HG03045 (cell line): ENCODE measurements around the gene MYOF.
A peak's percentile ranks its signal among the peaks of the same experiment; 100 is the strongest.

ENCODE experiments used
- ATAC-seq: cut with Tn5 transposase; IDR thresholded peaks from one replicate; pipeline ENCODE4 v1.9.1; 2021; ENCODE audit warnings: mild to moderate bottlenecking, moderate library complexity; ENCODE audit not compliant: unreplicated experiment

MYOF gene

GRCh38 chr10:93482145-93482834, at the start of gene MYOF:
TSS of gene MYOF (minus strand) at chr10:93482334. CDS start at chr10:93482194, 140 bp downstream.
- peak; percentile 70 for ATAC-seq

- ATAC-seq, result no peak
Measured at GRCh38 chr10:93518531-93518930, 36.4 kb upstream of the MYOF start.

GRCh38 chr10:93516006-93516380, 33.9 kb upstream of the MYOF start:
- no peak for ATAC-seq

- no peak for ATAC-seq
Measured at GRCh38 chr10:93515071-93516005, 33.2 kb upstream of the MYOF start.

- no peak for ATAC-seq
Measured at GRCh38 chr10:93514521-93514920, 32.4 kb upstream of the MYOF start.

GRCh38 chr10:93513091-93513490, 31.0 kb upstream of the MYOF start:
- no peak for ATAC-seq

- ATAC-seq, result no peak
Measured at GRCh38 chr10:93512565-93512964, 30.4 kb upstream of the MYOF start.

GRCh38 chr10:93509816-93510215, 27.7 kb upstream of the MYOF start:
- no peak for ATAC-seq

GRCh38 chr10:93505075-93505474, 22.9 kb upstream of the MYOF start:
- ATAC-seq, result no peak

- peak; percentile 63 for ATAC-seq
Measured at GRCh38 chr10:93503075-93503474, 20.9 kb upstream of the MYOF start.

GRCh38 chr10:93501650-93502049, 19.5 kb upstream of the MYOF start:
- ATAC-seq, result no peak

GRCh38 chr10:93498166-93498565, 16.0 kb upstream of the MYOF start:
- no peak for ATAC-seq

- ATAC-seq, result peak; percentile 99
Measured at GRCh38 chr10:93496322-93497041, 14.3 kb upstream of the MYOF start, which contains the start of gene CEP55. TSS of gene CEP55 (plus strand) at chr10:93496612. CDS start at chr10:93500052, 3,440 bp downstream.

- ATAC-seq, result peak; percentile 19
Measured at GRCh38 chr10:93495654-93496321, 13.7 kb upstream of the MYOF start.

- ATAC-seq, result no peak
Measured at GRCh38 chr10:93494494-93494893, 12.4 kb upstream of the MYOF start.

- ATAC-seq, result no peak
Measured at GRCh38 chr10:93493162-93493561, 11.0 kb upstream of the MYOF start.

- no peak for ATAC-seq
Measured at GRCh38 chr10:93491602-93492121, 9.5 kb upstream of the MYOF start.

- ATAC-seq, result no peak
Measured at GRCh38 chr10:93488956-93489528, 6.9 kb upstream of the MYOF start.

- ATAC-seq, result no peak
Measured at GRCh38 chr10:93485690-93486089, 3.6 kb upstream of the MYOF start.

GRCh38 chr10:93481637-93482144, 443 bp downstream of the MYOF start:
- no peak for ATAC-seq
